Stimulated activated CD4-positive, alpha-beta T cell treated with anti-CD3 and anti-CD28 coated beads, Interleukin-2, amount 100 ng/mL, for 24 hours (primary cell): ENCODE data around the gene ROBO2.

ENCODE experiments used
- DNase-seq, 2 donors: peaks; one replicate each; pipeline ENCODE4 v3.0.0-alpha.2; 2020

The ROBO2 gene

DNA sequence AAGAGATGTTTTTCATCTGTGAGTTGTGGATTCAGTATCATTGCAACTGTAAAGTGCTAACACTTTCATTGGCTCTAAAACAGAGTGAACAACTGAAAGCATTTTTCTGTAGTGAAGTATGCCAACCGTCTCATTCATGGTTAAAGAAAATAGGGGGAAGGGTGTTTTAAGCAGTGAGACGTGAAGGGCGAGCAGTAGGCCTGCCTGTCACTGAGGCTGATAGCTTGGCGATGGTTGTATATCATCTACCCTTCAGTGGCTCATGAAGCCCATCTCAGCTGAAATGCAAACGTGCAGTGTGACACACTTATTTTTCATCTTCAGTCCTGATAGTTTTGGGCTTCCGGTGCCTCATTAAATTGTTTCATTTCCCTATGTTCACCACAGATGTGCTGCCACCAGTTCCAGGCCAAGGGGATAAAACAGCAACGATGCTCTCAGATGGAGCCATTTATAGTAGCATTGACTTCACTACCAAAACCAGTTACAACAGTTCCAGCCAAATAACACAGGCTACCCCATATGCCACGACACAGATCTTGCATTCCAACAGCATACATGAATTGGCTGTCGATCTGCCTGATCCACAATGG, 562.0 kb downstream of the ROBO2 start:
- DNase-seq, result no peak

DNA sequence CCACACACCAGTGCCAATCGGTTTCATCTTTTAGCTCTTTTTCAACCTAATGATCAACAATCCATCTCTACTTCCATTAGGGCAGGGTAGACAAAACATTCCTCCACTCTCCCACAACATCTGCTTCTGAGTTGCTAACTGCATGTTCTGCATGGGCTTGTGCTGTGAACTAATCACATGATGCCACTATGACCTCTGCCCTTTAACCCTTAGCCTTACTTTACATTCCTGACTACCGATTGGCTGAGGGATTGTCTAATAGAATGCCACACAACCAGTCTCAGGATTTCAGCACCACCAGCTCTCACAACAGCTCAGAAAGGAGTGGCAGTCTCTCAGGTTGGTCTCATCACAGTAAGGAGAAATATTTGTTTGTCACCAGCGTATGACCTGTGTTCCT, 562.8 kb downstream of the ROBO2 start:
- DNase-seq, result no peak

DNA sequence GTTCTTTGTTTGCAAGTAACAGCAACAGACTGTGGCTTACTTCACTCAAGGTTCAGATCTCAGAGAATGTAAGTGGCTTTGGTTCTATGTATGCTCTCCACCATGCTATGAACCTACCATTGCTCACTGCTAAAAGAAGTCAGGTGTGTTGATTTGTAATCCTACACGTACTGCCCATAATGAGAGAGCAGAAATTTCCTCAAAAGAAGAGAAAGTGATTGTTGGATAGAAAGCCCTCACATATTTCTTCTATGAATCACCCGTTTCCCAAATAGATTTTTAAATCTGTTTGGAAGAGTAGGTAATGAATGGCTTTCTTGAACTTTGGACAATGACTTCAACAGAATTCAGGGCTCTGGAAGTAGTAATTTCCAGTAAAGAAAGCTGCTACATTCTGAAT, 565.4 kb downstream of the ROBO2 start:
- DNase-seq, result no peak

DNA sequence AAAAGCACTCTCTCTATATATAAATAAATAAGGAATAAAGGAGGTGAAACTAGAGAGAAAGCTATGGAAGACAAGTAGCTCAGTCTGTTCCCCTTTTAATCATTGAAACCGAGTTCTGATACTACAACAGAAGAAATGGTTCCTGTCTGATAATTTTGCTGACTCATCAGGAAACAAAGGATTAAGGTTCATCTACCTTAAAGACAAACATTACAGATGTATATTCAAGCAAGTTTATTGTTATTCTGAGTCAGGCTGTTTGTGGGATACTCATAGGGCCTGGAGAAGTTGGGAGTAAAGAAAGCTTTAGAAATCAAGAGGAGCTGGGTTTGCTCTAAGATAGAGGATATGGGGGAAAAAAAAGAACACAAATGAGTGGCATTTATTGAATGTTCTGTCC, 566.0 kb downstream of the ROBO2 start:
- DNase-seq, result no peak

DNA sequence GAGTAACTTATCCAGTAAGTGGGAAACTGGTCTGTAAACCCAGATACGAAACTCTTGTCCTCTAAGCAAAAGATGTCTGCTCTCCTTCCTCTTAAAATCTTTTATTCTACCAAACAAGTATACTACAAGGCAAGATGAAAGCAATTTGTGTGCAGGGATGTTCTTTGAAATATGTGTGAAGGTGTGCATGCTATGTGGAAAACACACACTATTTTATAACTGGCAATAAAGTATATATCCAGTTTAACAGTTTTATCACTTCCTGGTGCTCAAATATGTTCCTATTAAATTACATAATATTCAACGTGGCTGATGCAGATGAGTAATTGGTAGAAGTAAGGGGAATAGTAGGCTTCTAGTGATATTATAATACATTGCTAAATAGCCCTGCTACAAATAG, 566.5 kb downstream of the ROBO2 start:
- no peak for DNase-seq

DNA sequence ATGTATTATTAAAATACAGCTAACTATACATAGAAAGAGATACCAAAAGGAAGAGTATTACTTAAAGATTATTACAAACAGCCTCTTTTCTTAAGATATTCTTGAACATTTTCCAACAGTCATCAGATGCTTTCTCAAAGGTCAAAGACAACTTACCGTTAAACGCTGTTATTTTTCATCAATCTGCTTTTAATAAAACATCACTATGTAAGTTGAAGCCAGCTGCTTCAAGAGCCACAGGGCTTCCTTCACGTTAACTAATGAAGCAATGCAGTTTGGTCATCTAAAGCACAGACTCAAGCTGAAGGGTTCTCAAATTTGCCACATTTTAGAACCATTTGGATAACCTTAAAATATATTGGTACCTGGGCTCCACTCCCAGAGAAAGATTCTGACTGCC, 578.8 kb downstream of the ROBO2 start:
- DNase-seq, result no peak

DNA sequence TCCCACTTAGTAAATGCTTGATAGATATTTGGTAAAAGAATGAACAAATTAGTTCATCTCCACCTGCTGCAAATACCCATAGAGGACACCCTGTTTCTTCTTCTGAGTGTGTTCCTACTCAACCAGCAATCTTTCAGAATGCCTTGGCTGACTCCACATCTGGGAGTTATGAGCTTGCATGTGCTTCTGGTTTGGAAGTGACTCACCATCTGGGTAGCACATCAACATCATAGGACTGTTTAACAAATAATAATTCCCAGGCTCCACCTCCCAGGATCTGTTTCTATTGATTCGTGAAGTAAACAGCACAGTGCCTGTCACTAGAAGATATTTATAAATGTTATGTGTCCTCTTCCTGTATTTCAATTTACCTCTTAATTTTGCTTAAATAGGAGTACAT, 580.1 kb downstream of the ROBO2 start:
- DNase-seq, result no peak

DNA sequence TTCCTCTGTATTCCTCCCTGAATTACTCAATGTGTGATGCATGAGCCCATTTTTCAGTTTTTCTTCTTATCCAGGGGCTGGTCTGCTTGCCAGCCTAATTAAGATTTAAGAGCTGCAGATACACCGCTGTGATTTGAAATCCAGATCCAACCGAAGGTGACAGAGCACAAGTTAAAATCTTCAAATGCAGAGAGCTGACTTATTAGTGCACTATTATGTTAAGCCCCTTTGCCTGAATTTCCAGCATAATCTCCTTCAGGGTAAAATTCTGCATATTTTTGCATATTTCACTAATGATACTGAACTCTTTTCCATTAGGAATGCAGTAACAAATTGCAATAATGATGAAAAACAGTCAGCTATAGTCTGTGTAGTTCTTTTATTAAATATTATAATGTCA, 583.6 kb downstream of the ROBO2 start:
- no peak for DNase-seq

DNA sequence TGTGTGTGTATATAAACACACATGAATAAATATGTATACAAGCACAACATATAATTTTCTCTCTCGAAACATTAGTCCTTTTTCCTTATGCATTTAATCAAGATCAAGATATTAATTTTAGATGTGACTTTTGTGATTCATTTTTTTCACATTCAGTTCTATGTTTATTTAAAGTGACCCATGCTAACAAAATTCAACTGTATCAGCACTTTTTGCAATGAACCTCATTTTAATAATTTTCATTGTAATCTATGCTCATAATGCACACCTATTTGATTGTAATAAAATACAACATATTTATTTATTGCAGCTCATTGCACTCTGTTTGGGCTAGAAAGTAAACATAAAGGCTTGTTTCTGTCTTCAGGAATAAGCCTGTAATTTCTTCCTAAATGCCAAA, 586.3 kb downstream of the ROBO2 start:
- DNase-seq, result no peak

DNA sequence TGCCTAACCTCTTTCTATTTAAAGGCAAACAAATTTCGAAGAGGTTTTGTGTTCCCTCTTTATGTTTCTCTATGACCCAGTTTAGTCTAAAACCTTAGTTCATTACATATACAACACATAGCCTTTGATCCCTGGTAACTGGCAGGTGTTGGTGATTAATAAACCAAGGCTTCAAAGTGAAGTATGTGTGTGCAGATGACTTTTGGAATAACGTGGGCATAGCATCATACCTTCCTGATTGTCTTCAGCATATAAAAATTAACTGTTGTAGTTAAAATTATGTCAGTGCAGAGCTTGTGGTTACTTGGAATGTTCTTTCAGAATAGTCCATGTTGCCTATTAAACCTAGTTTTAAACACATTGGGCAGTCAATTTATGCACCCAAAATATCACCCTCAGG, 608.3 kb downstream of the ROBO2 start:
- DNase-seq, result no peak

DNA sequence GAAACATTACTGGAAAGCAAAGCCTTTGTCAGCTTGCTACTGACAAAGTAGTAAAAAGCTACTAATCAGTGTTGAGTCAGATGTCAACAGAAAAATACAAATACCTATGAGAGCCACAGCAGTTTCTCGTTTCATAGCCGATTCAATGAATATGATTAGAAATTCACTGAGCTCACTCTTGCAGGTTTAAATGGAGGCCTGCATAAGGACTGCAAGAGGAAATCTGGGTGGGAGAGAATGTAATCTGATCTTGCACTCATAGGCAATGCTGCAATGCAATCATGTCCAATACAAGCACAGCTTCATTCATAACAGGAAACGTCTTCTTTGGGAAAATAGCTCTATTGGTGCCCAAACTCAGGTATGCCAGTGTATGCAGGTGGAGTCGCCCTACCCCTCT, 608.8 kb downstream of the ROBO2 start:
- no peak for DNase-seq

DNA sequence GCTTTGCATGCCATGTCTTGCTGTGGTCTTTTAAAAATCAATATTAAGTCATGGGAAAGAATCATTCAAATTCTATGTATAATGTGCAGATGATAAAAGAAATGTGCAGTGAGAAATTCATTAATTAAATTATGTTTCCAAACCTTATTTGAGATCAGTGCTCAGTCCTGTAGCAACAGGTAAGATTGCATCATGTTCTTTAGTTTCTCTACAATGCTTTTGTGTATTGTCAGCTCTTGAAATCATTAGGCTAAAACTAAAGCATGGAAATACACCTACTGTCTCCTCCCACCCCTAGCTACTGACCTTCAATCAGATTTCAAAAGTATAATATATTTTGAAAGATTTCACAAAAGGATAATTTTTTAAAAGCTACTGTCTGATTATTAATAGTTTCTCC, 612.7 kb downstream of the ROBO2 start:
- DNase-seq, result no peak

DNA sequence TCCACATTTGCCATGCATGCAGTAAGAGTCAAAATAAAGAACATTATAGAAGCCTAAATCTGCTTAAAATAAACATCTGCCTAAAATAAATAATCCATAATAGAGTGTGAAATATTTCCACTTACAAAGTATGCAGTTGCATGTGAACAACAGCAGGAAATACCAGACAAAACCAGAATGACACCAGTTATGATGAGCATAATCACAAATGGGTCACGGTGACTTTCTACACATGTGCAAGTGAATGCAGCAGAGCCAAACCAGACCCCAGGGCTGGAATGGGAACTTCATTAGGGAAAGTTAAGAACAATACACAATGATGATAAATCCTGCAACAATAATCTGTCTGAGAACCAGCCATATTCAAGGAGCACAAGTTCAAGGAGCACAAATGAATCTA, 615.5 kb downstream of the ROBO2 start:
- no peak for DNase-seq

DNA sequence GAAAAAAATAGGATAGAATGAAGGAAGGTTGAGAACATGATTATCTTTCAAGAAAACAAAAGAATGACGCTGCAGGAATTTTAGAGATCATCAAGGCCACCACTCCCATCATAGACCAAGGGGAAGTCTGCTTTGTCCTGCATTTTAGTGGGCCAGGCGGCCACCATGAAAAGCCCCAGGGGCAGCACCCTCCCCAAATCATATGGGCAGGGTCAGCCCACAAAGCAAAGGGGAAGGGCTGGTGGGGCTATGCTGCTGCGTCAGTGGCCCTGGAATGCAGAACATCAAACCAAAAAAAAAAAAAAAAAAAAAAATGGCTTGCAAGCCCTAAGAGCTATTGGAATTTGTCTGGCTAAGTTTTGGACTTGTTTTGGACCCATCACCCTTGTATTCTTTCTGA, 620.8 kb downstream of the ROBO2 start:
- DNase-seq, result no peak

DNA sequence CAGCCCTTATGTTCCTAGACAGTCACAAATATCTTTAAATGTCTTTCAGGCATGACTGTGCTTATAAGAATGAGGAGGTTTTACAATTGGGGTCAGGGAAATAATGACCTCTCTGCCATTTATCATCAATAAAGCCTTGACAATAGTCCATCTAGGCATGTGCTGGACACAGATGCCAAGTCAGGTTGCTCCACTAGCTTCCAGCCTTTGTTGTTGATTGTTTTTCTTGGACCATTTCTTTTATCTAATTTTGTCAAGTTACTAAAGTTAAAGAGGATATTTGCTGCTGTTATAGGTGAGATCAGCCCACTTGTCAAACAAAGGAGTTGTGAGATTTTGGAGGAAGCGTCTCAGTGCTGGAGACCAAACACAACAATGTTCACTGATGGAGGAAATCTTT, 628.0 kb downstream of the ROBO2 start:
- no peak for DNase-seq

DNA sequence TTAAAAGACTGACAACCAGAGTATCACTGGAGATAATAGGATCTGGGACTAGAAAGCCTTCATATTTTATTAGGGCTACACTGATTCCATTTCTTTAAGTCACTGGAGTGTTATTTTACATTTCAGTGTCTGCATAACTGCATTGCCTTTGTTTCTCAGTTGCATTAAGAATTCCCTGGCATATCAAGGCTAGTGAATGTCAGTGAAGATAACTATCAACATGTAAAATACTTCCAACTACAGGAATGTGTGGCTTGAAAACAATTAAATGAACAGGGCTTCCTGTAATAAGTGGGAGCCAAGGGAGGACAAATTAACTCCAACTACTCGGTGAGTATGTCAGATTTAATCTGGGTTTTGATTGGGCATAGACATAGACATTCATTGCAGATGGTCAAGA, 628.5 kb downstream of the ROBO2 start:
- DNase-seq, result no peak

DNA sequence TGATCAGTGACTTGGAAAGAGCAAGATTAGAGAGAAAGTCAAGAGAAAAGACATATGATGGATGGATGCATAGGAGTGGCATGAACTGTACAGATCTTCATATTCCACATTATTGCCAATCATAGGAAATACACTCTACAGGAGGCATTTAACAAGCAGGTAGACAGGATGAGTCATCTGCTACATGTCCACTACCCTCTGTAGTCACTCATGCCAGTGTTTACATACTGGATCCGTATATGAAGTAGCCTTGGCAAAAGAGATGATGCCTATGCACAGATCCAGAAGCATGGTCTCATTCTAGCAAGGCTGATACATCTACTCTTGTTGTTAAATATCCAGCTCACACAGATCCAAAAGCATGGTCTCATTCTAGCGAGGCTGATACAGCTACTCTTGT, 632.1 kb downstream of the ROBO2 start:
- DNase-seq, result no peak

DNA sequence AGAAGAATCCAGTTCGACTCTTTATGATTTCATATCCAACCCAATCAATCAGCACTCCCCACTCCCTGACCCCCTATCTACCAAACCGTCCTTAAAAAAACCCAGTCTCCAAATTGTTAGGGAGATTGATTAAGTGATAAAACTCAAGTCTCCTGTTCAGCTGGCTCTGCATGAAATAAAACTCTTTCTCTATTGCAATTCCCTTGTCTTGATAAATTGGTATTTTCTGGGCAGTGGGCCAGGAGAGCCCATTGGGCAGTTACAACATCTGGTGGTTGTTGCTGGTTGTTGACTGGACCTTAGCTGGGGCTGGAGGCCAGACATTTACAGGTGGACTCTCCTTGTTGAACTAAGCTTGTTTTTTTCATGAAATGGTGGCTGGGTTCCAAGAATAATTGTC, 642.3 kb downstream of the ROBO2 start:
- DNase-seq, result no peak

DNA sequence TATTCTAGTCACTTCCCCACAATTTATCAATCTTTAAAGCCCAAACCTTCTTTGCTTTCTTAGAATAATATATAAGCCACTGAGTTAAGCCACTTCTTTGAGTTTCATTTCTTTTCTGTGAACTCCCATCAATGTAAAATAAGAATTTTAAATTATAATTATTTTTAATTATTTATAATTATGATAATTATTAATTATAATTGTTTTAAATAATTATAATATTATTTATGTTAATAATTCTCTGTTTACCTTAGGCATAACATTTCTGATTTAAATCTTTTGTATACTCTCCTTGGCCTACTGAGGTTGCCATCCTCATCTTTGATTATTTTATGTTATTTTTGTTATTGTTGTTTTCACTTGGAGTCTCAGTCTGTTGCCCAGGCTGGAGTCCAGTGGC, 644.2 kb downstream of the ROBO2 start:
- DNase-seq, result no peak

DNA sequence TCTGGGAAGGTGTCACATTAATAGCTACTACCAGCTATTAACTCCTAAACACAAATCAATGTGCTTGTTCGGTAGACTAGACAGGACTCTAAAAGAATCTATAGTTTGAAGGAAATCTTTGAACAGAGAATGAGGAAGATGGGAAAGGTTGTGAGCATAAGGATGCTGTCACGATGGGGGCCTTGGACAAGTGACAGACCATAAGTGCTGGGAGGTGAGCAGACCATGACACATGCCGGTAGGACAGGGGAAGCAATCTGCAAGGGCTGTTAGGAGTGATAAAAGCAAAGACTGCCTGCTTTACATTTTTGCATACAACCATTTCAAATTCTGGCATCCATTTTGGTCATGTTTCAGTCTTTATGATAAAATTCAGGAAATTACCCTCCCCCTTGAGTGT, 645.8 kb downstream of the ROBO2 start:
- DNase-seq, result no peak

DNA sequence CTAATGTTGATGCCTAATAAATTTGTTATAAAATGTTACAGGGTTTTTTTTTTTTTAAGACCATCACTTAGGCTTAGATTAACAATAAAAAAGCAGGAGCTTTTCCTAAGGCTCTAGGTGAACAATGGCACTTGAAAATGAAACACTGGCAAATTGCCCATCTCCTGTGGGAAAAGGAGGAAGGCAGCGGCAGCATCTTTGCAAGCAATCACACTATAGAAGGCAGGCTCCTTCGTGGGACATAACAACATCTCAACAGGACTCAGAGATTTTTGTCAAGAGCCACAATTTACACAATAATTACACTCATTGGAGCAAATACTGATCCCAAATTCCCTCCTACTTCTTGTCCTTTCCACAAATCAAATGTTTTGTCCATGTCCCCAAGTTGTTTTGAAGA, 646.7 kb downstream of the ROBO2 start:
- DNase-seq, result no peak

DNA sequence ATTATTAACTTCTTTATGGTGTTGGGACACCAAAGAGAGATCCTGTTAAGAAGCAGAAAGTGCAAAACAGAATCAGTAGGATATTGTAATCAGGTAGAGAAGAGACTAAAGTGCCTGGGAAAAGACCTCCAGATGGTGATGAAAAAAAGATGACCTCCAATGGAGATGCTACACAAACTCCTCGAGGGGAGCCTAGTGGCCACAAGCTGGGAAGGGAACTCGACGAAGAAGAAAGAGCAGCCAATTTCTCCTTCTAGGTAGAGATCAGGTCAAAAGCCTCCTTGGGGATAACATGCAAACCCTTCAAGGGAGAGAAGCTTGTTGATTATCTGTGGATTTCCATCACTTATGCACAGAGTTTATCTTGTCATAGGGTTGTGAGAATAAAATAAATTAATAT, 647.6 kb downstream of the ROBO2 start:
- no peak for DNase-seq

DNA sequence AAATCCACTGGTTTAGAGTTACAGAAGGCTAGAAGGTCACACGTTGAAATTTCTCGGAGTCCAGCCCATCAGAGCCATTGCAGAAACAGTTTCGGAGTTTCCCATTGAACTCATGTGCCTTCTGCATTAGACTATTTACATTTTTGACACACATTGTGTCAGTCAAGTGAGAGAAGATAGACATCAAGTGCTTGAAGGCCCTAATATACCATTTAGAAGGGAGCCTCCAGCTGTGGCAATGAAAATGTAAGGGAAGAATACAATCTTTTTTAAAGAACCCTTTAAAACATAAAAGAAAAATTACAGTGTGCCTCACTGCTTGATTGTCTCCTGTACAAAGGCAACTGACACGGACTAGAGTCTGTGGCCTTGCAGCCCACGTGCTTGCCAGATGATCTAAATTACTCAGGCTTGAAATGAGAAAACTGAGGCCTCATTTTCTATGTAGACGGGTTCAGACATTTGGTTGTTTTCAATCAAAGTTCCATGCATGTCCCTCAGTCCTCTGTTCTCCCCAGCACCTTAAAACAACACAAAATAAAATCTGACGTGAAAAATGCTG, 650.5 kb downstream of the ROBO2 start:
- no peak for DNase-seq

DNA sequence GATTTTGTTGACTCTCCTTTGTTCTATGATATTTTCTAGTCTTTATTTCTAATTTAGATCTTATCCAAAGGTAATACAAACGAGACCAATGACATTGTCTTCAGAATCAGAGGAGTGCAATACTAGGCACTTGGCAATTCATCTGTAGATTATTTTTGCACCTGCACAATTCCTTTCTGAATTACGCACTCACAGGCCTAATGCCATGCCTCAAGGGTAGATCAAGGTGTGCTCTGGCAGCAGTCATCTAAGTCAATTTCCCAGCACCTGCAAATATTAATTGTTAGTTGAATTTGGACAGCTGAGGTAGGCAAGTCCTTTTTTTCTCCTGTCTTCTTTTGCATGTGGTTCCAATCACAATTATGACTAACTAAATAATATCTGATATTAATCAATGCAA, 653.2 kb downstream of the ROBO2 start:
- no peak for DNase-seq

DNA sequence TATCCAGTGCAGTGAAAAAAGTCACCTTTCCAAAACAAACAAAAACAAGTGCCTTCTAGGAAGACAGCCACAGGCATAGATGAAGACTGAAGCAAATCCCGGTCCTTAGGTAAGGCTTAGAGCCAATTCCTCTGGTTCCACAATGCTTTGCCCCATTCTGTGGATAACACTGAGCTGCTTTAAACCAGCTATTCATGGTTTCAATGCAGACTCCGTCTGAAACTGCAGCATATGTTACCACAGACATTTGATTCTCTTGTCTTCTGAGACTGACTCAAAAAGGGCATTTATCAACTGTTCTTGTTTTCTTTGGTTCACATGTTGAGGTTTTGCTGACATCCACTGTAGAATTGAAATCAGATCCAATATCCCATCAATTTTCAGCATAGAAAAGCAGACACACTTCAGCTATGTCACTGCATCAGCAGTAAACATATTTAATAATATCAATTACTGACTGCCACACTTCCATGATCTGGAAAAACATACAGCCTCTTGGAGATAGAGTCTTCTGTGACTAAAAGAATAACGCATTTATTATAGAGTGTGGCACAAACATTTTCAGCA, 659.3 kb downstream of the ROBO2 start:
- no peak for DNase-seq
